Activated CD8-positive, alpha-beta memory T cell treated with anti-CD3 and anti-CD28 coated beads, Interleukin-2, amount 50 U/mL, for 1 hour (primary cell): ENCODE results near the gene DGKD.

Experiments used
- DNase-seq: peaks from one replicate; pipeline ENCODE4 v3.0.0-alpha.2; 2020; ENCODE audit errors: extremely low read depth

DGKD gene

GRCh38 chr2:233338812-233339368 lies 15.4 kb upstream of the DGKD start:
- no peak for DNase-seq

- DNase-seq: no peak
These were observed 14.9 kb upstream of the DGKD start for GRCh38 chr2:233339427-233339826.

GRCh38 chr2:233341296-233341695 lies 13.0 kb upstream of the DGKD start:
- no peak for DNase-seq

GRCh38 chr2:233342301-233342700 lies 12.0 kb upstream of the DGKD start:
- no peak for DNase-seq

- DNase-seq: no peak
These were observed 11.1 kb upstream of the DGKD start for GRCh38 chr2:233343171-233343705.

- DNase-seq: no peak
These were observed 7.9 kb upstream of the DGKD start for GRCh38 chr2:233346376-233346775.

- DNase-seq: no peak
These were observed 7.4 kb upstream of the DGKD start for GRCh38 chr2:233346930-233347329.

GRCh38 chr2:233349005-233349998 lies 5.0 kb upstream of the DGKD start:
- DNase-seq: no peak

GRCh38 chr2:233350708-233351107 lies 3.6 kb upstream of the DGKD start:
- DNase-seq: no peak

GRCh38 chr2:233351423-233351822 lies 2.9 kb upstream of the DGKD start:
- no peak for DNase-seq

- DNase-seq: no peak
These were observed 2.0 kb upstream of the DGKD start for GRCh38 chr2:233352141-233352842.

GRCh38 chr2:233353101-233353768 lies 1.1 kb upstream of the DGKD start:
- no peak for DNase-seq

GRCh38 chr2:233354500-233354924 lies 218 bp downstream of the DGKD start:
- no peak for DNase-seq

GRCh38 chr2:233354971-233355574 lies 779 bp downstream of the DGKD start:
- DNase-seq: no peak

- DNase-seq: no peak
These were observed 1.6 kb downstream of the DGKD start for GRCh38 chr2:233355916-233356315.

GRCh38 chr2:233356546-233357308 lies 2.4 kb downstream of the DGKD start:
- DNase-seq: no peak

- no peak for DNase-seq
These were observed 4.0 kb downstream of the DGKD start for GRCh38 chr2:233358335-233358734.

- no peak for DNase-seq
These were observed 4.7 kb downstream of the DGKD start for GRCh38 chr2:233358947-233359346.

GRCh38 chr2:233359823-233360222 lies 5.5 kb downstream of the DGKD start:
- DNase-seq: no peak

GRCh38 chr2:233360771-233361176 lies 6.5 kb downstream of the DGKD start:
- DNase-seq: no peak

GRCh38 chr2:233361297-233361696 lies 7.0 kb downstream of the DGKD start:
- no peak for DNase-seq
